ENCODE measurements around the gene HSD11B1. TPM values are rescaled to one million over a fixed set of nuclear protein-coding genes. Genes with fewer than 3 reads are reported as not detected.

The HSD11B1 gene
- total RNA-seq (2022; extraction: Qiagen RNA extraction; ENCODE audit: low read depth): 0.09 to 0.65 TPM (median 0.26 TPM) in 3 of 5 replicates, not detected in the others

DNA sequence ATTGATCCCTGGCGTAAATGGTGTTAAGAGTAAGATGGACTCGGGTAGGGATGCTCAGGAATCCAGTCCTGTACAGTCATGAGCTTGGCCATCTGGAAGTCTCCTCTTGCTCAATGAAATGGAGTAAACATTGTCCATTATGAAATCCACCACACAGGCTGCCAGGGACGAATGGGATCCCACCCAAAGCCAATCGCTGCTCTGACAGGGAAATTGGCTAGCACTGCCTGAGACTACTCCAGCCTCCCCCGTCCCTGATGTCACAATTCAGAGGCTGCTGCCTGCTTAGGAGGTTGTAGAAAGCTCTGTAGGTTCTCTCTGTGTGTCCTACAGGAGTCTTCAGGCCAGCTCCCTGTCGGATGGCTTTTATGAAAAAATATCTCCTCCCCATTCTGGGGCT is at the start of gene HSD11B1:
Gene HSD11B1, plus strand, starts transcription at position 263 of the 400 bp plus-strand sequence. Its CDS starts 97 bp downstream, at position 360.

DNA sequence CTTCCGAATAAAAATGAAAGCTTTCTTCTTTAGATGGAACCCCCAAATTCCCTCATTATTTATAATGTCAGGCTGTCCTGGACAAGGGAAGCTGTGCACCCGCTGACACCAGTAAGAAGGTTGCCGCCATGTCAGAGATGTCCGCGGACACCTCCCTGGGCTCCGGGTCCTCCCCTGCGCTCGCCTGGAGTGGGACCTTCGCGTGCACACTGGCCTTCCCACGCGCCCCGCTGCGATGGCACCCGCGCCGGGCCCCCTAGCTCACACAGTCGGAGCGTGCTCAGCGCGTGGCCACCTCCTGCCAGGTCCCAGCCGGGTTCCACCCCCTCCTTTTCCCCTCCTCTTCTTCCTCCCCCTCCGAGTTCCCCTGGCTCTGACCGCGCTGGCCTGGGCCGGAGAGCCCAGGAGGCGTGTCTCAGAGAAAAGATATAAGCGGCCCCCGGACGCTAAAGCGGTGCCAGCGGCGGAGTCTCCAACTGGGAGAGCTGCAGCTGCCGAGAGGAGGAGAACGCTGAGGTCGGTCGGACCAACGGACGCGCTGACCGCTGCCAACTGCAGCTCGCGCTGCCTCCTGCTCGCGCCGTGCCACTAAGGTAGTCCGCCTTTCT is 29.6 kb upstream of the HSD11B1 start, which contains the start of gene G0S2:
Gene G0S2, plus strand, starts transcription at position 456 of the 608 bp plus-strand sequence. CDS start 273 bp downstream, outside the sequence.

DNA sequence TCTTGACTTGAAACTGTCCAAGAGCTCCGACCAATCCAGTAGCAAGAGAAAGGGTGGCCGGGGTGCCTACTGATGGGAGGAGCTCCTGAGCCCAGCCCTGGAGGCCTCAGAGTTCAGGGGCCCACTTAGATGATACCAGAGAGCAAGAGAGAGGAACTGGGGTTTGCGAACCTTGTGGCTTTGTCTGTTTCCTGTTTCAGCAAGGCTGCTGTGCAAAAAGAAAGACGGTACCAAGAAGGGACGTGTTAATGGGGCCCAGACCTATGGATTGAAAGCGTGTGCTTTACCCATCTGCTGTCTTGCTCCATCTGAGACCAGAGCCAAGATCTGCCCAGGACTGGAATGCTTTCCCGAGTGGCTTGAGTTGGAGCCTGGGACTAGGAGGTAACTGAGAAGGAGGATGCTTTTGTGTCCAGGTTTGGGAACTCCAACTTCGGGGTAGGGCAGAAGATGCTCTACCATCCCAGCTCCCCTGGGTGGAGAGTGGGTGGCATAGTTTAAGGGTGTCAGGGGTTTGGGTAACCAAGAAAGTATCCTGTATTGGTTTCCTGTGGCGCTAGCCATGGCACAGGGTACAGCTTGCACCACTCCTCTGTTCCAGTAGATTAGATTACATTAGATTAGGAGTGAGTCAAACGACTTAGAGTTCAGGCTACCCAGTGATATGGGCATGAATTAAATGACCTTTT is 51.4 kb downstream of the HSD11B1 start, which contains the start of gene TRAF3IP3:
Gene TRAF3IP3, plus strand, starts transcription at position 128 of the 689 bp plus-strand sequence. CDS start 3,987 bp downstream, outside the sequence.

Other genes starting within 250 kb of the HSD11B1 start
- 0.16 to 0.51 TPM (median 0.26 TPM) in 5 replicates for gene CAMK1G, start 121.1 kb upstream of the HSD11B1 start, total RNA-seq (2022; extraction: Qiagen RNA extraction; ENCODE audit: low read depth)
- 18.3 to 22.7 TPM (median 19.3 TPM) in 5 replicates for gene LAMB3, start 52.4 kb upstream of the HSD11B1 start, total RNA-seq (2022; extraction: Qiagen RNA extraction; ENCODE audit: low read depth)
- gene G0S2, start 29.4 kb upstream of the HSD11B1 start, total RNA-seq (2022; extraction: Qiagen RNA extraction; ENCODE audit: low read depth): 3.0 to 4.7 TPM (median 3.4 TPM) in 5 replicates
- gene TRAF3IP3, start 51.2 kb downstream of the HSD11B1 start, total RNA-seq (2022; extraction: Qiagen RNA extraction; ENCODE audit: low read depth): not detected in 5 replicates
- 1.1 to 1.6 TPM (median 1.6 TPM) in 5 replicates for gene C1orf74, start 79.7 kb downstream of the HSD11B1 start, total RNA-seq (2022; extraction: Qiagen RNA extraction; ENCODE audit: low read depth)
- 0.09 to 0.16 TPM (median 0.13 TPM) in 5 replicates for gene IRF6, start 101.3 kb downstream of the HSD11B1 start, total RNA-seq (2022; extraction: Qiagen RNA extraction; ENCODE audit: low read depth)
- gene UTP25, start 123.1 kb downstream of the HSD11B1 start, total RNA-seq (2022; extraction: Qiagen RNA extraction; ENCODE audit: low read depth): 9.7 to 10.8 TPM (median 10.2 TPM) in 5 replicates
- 0.05 to 0.13 TPM (median 0.05 TPM) in 4 of 5 replicates, not detected in the other for gene SYT14, start 233.4 kb downstream of the HSD11B1 start, total RNA-seq (2022; extraction: Qiagen RNA extraction; ENCODE audit: low read depth)